Adrenal gland (tissue), 12 donors: Measurements from ENCODE around the gene RRAD. TPM values are rescaled to one million over a fixed set of nuclear protein-coding genes. Genes with fewer than 3 reads are reported as not detected.

Experiments
- DNase-seq, 7 donors: peaks; one replicate each; pipeline ENCODE4 v3.0.0-alpha.2; 2019 to 2020
- H3K27ac ChIP-seq, 5 donors: fragments of 200-600 bp; sonication (generic) in 4 of 5; 1 replicate in 3 of 5; 2 replicates in 2 of 5; pipeline versions ENCODE4 v1.5.1 to v1.8.0; 2016 to 2020; ENCODE audit warnings: mild to moderate bottlenecking in 1 of 5
- H3K27me3 ChIP-seq: fragments of 200-600 bp; 2 replicates; pipeline ENCODE4 v1.8.0; 2021
- H3K36me3 ChIP-seq, 2 donors: fragments of 200-600 bp; replicated peaks in 1 of 2; 1 replicate in 1 of 2; 2 replicates in 1 of 2; pipeline versions ENCODE4 v1.5.1 to v1.8.0; 2018 to 2022
- H3K4me1 ChIP-seq, 2 donors: fragments of 200-600 bp; replicated peaks in 1 of 2; 1 replicate in 1 of 2; 2 replicates in 1 of 2; pipeline versions ENCODE4 v1.5.1 to v1.8.0; 2018 to 2021
- H3K4me3 ChIP-seq, 4 donors: fragments of 200-600 bp; sonication (generic) in 3 of 4; one replicate each; pipeline ENCODE4 v1.5.1; 2016 to 2018
- H3K9me3 ChIP-seq, 3 donors: fragments of 200-600 bp; sonication (generic) in 1 of 3; replicated peaks in 1 of 3; 1 replicate in 2 of 3; 2 replicates in 1 of 3; pipeline versions ENCODE4 v1.5.1 to v1.8.0; 2016 to 2021
- POLR2A ChIP-seq, 2 donors: fragments of 450-650 bp; IDR thresholded peaks; one replicate each; pipeline ENCODE4 v1.6.1; 2017; ENCODE audit warnings: antibody characterized with exemption in 2 of 2, mild to moderate bottlenecking in 2 of 2, moderate library complexity in 1 of 2
- WGBS, 4 donors: extraction: QIAGEN DNeasy Blood & Tissue Kit in 2 of 4; methylation state at CpG; one replicate each; pipeline versions ENCODE4 v1.1.5 to v1.1.7; 2013 to 2017; 5-methylcytosine and 5-hydroxymethylcytosine counted together
- intact Hi-C, 2 donors: fragments of 100-400 bp; cut with DNase I; formaldehyde crosslinking; loops; one replicate each; pipeline versions ENCODE4 v1.14.1 to v1.15.0; 2022 to 2023
- polyA plus RNA-seq, 3 donors: library from polyadenylated mRNA; stranded (reverse); fragments of 200-250 nt in 2 of 3; fragments of 350-450 nt in 1 of 3; fragmentation: Illumina TruSeq in 1 of 3; extraction: RNeasy Lipid Tissue Mini Kit (QIAGEN cat#74804) in 1 of 3; gene quantifications; one replicate each; pipeline ENCODE4 v1.2.3, GENCODE V29; 2013 to 2014
- total RNA-seq, 9 donors: library from RNA; depleted of rRNA in 4 of 9; stranded (reverse); fragments of >200 nt in 4 of 9; fragments of 120-200 nt in 1 of 9; fragmentation: NEBNext Ultra II Directional in 1 of 9; extraction: Animal tissue kit (Norgen Biotek cat#: 25700) in 1 of 9; gene quantifications; one replicate each; pipeline versions ENCODE4 v1.1.0 to v1.2.4, GENCODE V29; 2013 to 2023
- TF ChIP-seq, protein P1 (sequence below), 6 experiments: fragments of 450-650 bp in 4 of 6; fragments of 200-600 bp in 2 of 6; sonication (generic) in 1 of 6; IDR thresholded peaks; 1 replicate in 5 of 6; 2 replicates in 1 of 6; pipeline versions ENCODE4 v1.5.1 to v1.8.0; 2016 to 2021; ENCODE audit warnings: antibody characterized with exemption in 6 of 6, mild to moderate bottlenecking in 2 of 6, moderate library complexity in 1 of 6
- donor health status: healthy with polysubstance abuse.
- donor health status: Bipolar disorder and iron deficiency.
- donor health status: DM: yes; HTN: yes; CAD: no.
- donor health status: DM: no; HTN: no; CAD: no.
- donor health status: DM: no; HTN: no; CAD: no.
- donor health status: DM: yes; HTN: yes; CAD: no.

Gene RRAD
- total and polyA plus RNA-seq, 12 donors = 0.22 to 52.5 (median 13.0) TPM

GRCh38 chr16:66878067-66878466, 47.3 kb downstream of the RRAD start:
- no peak overlapping the region for H3K4me3 ChIP-seq
- intact Hi-C loops = no loop called here
- H3K9me3 ChIP-seq = no peaks in the 10 kb centered on the region
- TF ChIP-seq, protein P1, sequence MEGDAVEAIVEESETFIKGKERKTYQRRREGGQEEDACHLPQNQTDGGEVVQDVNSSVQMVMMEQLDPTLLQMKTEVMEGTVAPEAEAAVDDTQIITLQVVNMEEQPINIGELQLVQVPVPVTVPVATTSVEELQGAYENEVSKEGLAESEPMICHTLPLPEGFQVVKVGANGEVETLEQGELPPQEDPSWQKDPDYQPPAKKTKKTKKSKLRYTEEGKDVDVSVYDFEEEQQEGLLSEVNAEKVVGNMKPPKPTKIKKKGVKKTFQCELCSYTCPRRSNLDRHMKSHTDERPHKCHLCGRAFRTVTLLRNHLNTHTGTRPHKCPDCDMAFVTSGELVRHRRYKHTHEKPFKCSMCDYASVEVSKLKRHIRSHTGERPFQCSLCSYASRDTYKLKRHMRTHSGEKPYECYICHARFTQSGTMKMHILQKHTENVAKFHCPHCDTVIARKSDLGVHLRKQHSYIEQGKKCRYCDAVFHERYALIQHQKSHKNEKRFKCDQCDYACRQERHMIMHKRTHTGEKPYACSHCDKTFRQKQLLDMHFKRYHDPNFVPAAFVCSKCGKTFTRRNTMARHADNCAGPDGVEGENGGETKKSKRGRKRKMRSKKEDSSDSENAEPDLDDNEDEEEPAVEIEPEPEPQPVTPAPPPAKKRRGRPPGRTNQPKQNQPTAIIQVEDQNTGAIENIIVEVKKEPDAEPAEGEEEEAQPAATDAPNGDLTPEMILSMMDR (IDR thresholded peaks at IDR 0.05) = no peak
- no peak for TF ChIP-seq POLR2A (IDR thresholded peaks at IDR 0.05)
- 43 to 60% (median 51%) methylated on average over 5 of the region's 5 CpGs for WGBS, 4 donors
- H3K36me3 ChIP-seq = no peaks in the 10 kb centered on the region
- no peaks in the 10 kb centered on the region for H3K27me3 ChIP-seq
- peaks cover 13 to 14% of the 10 kb centered on the region in 2 donors for H3K4me1 ChIP-seq
- H3K27ac ChIP-seq = no peak overlapping the region
- no peak for DNase-seq

GRCh38 chr16:66874079-66874775, 51.1 kb downstream of the RRAD start:
- TF ChIP-seq POLR2A (IDR thresholded peaks at IDR 0.05) = no peak
- TF ChIP-seq, protein P1 (IDR thresholded peaks at IDR 0.05) = no peak
- intact Hi-C loops = no loop called here

DNA sequence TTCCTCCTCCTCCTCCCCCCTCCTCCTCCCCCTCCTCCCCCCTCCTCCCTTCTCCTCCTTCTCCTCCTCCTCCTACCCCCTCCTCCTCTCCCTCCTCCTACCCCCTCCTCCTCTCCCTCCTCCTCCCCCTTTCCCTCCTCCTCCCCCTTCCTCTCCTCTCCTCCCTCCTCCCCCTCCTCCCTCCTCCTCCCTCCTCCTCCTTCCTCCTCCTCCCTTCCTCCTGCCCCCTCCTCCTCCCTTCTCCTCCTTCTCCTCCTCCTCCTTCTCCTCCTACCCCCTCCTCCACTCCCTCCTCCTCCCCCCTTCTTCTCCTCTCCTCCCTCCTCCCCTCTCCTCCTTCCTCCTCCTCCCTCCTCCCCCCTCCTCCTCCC, 51.7 kb downstream of the RRAD start:
- intact Hi-C loops = no loop called here
- Histone ChIP-seq H3K4me3 (no peak overlapping the region), H3K27me3 (no peaks in the 10 kb centered on the region), H3K9me3 (no peaks in the 10 kb centered on the region), H3K4me1 (peaks cover 0 to 9% of the 10 kb centered on the region in 2 donors), H3K27ac (peak overlapping the region in 1 of 5 donors; percentile 81), H3K36me3 (no peaks in the 10 kb centered on the region)
- TF ChIP-seq POLR2A (IDR thresholded peaks at IDR 0.05) = no peak
- no peak for DNase-seq

More at GRCh38 chr16:66874079-66874775, 51.1 kb downstream of the RRAD start:
- no peak for DNase-seq
- peaks cover 0 to 9% of the 10 kb centered on the region in 2 donors for H3K4me1 ChIP-seq
- no peaks in the 10 kb centered on the region for H3K27me3 ChIP-seq
- WGBS, 4 donors = 22 to 88% (median 69%) methylated on average over 1 of the region's 1 CpG
- no peaks in the 10 kb centered on the region for H3K36me3 ChIP-seq
- no peak overlapping the region for H3K4me3 ChIP-seq
- H3K9me3 ChIP-seq = no peaks in the 10 kb centered on the region
- H3K27ac ChIP-seq = peak overlapping the region in 1 of 5 donors; percentile 3

GRCh38 chr16:66872943-66873684, 52.2 kb downstream of the RRAD start:
- Histone ChIP-seq H3K27me3 (no peaks in the 10 kb centered on the region), H3K4me1 (peaks cover 0 to 9% of the 10 kb centered on the region in 2 donors), H3K9me3 (no peaks in the 10 kb centered on the region), H3K27ac (peak overlapping the region in 3 of 5 donors; percentile 6 to 81 (median 74)), H3K4me3 (peak overlapping the region in 1 of 4 donors; percentile 56), H3K36me3 (no peaks in the 10 kb centered on the region)
- TF ChIP-seq POLR2A (IDR thresholded peaks at IDR 0.05) = no peak
- TF ChIP-seq, protein P1 (IDR thresholded peaks at IDR 0.05) = peak; percentile 75 to 94 (median 89)
- intact Hi-C loops = no loop called here
- peak; percentile 92 to 96 (median 95) for DNase-seq
- 3 to 11% (median 3%) methylated on average over 12 to 39 of the region's 39 CpGs for WGBS, 4 donors
